ENCODE measurements around the gene PDGFD. TPM values are rescaled to one million over a fixed set of nuclear protein-coding genes. Genes with fewer than 3 reads are reported as not detected.

PDGFD gene
- total RNA-seq, 1 experiment from 2014 or later, result not detected

DNA sequence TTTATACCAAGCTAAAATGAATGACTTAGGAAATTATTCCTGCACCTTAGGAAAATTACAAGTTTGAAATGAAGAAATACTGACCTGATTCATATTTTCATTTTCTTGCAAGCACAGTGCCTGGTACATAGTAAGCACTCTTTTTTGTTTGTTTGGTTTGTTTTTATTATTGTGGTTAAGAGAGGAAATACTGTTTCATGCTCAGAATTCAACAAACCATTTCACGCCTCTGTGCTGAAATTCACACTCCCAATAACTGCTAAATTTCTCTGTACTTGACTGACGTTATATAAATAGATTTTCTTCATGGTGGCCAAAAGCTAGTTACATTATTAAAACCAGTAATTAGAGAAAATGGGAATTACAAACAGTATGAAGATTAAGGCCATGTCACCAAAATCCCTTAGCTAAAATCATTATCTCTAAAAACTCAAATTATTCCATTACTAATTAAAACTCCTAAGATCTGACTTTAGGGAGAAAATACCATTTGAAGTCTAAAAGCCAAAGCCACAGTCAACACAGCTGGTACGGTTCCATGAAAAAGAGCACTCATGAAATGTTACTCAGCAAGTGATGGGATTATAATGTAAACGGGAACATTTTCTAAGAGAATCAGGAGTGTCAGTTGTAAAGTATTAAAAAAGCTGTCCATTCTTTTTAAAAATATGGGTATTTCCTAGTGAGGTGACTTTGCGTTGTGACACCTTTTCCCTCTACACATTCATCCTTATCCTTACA lies 205.3 kb downstream of the PDGFD start:
- no peak for DNase-seq (ENCODE audit: low read depth)

DNA sequence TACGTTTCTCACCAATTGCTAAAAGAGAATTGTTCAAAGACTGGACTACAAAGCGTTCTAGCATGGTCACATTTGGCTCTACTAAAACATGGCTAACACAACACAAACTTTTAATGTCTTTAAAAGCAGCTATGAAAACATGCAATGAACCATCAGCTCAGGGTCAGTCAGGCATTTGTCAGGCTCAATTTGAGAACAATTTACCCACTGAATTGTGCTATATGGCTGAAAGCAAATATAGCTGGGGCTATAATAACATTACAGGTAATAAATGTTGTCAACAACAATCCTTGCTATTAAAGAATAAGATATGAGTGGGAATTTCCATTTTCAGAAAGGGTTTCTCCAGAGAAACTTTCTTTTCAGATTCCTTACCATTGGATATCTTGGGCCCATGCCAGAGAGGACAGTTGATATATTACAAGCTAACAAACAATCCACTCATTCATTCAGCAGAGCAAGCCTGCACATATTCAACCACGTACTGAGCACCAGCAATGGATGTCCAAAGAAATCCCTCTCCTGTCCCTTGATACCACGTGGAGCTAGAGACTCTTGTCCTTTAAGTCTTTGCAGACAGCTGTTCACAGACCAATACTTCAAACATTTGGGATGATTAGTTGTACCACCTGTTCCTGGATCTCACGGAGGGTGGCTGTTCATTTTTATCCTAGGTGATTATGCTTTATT lies 210.0 kb downstream of the PDGFD start:
- no peak for DNase-seq (ENCODE audit: low read depth)

DNA sequence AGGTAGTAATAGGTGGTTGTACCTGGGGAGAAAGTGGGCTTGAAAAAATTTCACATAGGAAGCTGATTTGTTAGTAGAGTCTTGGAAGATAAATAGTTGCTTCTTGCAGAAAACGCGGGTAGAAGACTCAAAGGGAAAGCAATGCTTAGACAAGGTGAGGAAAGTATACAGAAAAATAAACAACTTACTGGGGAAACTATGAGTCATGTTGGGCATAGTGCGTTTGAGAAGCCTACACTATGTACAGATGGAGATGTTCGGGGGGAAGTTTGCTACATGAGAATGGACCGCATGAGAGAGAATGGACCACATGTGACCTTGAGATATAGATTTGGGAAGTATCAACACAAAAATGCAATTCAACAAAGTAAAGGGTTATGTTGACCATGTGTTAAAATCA lies 214.2 kb downstream of the PDGFD start:
- no peak for DNase-seq (ENCODE audit: low read depth)

DNA sequence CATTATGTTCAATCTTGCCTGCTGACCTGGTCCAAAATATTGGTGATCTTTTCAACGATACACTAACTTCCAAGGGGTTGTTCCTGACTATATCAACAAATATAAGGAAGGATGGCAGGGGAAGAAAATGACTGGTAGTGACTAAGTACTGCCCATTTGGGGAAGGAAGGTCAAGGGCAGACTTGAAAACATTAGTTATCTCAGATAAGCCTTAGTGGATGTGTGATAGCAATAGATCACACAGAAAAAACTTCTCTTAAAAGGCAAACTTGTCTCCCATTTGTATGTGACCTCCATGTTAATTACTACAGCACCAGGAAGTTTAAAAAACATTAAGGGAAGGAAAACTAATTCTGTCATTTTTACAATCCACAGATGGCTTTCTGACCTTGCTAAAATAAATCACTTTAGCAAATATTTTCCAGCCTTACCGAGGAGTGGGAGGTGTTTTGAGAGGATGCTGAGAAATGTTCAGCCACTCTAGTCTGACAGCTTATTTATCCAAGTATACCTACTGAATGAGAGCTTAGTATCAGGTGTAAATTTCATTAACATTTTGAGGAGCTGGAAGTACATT lies 215.7 kb downstream of the PDGFD start:
- DNase-seq (ENCODE audit: low read depth), result no peak

DNA sequence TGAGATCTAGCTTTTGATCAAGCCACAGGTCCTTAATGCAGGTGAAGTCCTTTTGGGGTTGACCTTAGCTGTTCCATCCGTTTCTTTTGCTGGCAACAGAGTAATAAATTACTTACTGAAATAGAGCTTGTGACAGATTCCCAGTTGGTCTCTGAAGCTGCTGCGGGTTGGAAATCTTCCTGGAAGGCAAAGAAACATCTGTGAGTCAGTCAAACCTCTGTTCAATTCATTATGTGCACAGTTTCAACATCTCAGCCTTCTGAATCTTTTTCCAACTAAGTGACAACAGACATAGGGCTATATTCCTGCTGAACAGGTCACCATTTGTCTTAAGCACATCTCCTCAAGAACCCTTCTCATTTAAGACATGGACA lies 216.4 kb downstream of the PDGFD start:
- DNase-seq (ENCODE audit: low read depth), result no peak

DNA sequence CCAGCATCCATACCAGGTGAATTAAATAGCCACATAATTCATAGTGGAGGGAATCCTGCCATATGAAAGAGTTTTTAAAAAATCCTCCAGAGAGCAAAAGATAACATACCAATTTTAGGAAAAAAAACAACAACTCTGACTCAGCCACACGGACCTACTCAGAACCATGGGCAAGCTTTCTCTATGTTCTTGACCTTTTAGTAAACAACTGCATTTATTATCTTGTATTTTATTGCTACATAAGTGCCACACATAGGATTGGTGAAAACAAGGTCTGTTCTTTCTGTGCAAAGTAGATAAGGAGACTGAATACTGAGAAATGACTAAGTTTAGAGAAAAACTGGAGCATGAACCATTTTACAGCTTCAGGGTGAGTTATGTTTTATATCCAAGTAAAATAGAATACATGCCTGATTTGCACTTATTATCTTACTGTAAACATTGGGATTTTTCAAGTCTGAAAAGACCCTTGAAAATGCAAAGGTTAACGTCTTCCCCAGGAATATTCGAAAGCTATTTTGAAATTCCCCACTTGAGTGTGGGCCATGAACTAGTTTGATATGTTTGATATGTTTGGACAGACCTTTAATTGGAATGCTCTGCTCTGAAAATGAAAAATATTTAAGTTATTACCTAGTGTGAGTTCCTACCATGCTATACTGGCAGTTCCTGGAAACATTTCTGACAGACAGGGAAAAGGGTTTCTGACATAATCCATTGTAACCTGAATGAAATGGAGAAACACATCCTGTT lies 217.0 kb downstream of the PDGFD start:
- DNase-seq (ENCODE audit: low read depth), result no peak

DNA sequence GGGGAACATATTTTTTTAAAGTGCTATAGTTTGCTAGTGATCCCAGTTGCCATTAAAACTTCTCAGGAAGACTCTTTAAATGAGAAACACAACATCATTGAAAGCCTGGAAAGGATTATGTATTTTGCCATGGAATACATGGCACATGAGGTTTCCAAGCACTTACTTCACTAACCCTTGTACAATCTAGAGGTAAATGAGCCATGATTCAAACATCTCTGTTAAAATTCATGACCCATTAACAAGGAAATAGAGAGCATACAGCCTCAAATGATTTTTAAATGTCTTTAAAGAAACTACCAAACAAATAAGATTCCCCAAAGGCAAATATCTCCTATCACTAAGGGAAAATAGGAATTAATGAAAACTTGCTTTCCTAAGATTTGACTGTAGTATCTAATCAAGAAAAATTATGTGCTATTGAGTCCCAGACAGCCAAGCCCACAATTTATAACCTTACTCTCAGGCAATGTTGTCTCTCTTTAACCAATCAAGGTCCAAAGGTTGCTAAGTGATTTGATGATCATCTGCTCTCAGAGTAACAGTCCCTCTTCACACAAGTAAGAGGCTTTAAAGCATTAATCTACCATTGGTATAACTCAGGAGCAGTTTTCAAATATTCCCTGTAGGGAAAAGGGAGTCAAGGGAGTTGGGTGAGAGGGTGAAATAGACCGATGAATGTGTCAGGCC lies 219.6 kb downstream of the PDGFD start:
- no peak for DNase-seq (ENCODE audit: low read depth)

DNA sequence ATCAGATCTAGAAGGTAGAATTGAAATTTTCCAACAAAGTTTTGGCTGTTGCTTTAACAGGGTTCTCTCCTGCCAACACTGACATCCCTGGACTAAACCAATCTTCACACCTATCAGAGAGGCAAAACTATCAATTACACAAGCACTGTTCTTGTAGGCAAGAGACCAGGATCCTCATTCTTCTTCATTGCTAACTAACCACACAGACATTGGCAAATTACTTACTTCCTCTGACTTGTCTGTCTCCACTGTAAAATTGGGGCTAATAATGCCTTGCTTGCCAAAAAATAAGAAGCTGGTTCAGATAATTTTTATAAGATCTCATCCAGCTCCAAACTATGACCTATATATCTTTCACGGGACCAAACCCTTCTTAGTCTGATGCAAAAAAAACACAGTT lies 221.3 kb downstream of the PDGFD start:
- no peak for DNase-seq (ENCODE audit: low read depth)

DNA sequence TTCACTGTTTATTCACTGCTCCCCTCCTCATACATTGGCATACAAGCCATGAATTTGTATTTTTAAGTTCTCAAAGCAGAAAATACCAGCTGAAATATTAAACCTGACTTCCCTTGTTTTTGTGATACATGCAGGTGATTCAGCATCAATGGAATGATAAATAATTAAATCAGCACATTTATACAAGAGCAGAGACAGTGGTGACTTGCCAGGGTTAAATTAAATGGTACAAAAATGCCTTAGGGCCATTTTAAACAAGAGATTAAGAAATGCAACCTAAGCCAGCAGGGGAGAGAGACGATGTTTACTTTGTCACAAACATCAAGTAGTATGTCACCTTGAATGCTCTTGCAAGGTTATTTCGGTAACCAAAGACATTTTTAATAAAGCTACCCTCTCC lies 223.4 kb downstream of the PDGFD start:
- DNase-seq (ENCODE audit: low read depth), result no peak

DNA sequence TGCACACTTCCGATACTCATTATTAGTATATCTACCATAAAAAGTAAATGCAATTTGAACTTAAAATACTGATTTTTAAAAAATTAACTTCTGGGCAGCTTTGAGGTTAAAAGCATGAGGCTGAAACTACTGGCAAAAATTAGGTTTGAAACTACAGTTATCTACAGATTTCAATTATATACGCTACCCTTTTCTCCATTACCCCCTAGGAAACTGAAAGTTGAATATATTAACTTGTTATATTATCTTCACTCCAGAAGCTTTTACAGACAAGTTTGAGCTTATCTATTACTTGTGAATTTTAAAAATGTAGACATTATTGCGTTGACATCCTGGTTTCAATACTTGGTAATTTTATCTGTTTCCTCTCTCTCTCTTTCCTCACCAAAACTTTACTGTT lies 224.3 kb downstream of the PDGFD start:
- no peak for DNase-seq (ENCODE audit: low read depth)

DNA sequence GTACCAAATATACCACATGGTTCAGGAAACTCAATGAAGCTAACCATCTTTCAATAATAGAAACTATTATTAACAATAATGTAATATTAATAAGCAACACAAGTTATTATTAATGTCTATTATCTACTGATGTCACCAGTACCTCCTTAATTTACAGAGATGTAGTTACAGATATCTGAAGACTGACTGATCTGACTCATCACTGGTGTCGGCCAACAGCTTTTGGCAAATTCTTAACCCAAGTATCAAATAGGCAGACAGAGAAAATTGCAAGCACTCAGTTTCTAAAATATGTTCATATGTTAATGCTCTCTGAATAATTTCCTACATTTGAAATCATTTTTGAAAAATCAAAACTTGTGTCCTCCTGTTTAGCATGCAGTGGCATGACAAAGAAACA lies 227.9 kb downstream of the PDGFD start:
- DNase-seq (ENCODE audit: low read depth), result no peak

DNA sequence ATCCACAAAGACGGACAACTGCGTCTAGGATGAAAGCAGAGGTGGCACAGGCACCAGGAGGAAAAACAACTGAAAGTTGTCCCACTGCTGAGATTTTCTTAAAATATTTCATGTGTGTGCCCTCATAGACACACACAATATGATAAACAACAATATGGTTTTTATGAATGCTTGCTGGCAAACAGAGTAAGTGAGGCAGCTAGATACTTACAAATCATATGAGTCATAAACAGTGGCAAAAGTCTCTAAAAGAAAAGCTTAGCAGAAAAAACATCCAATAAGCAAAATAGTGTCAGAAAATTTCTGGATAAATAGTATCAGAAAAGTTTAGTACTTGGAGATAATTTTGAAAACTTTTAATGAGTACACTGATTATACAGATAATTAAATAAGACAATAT lies 228.7 kb downstream of the PDGFD start:
- no peak for DNase-seq (ENCODE audit: low read depth)

DNA sequence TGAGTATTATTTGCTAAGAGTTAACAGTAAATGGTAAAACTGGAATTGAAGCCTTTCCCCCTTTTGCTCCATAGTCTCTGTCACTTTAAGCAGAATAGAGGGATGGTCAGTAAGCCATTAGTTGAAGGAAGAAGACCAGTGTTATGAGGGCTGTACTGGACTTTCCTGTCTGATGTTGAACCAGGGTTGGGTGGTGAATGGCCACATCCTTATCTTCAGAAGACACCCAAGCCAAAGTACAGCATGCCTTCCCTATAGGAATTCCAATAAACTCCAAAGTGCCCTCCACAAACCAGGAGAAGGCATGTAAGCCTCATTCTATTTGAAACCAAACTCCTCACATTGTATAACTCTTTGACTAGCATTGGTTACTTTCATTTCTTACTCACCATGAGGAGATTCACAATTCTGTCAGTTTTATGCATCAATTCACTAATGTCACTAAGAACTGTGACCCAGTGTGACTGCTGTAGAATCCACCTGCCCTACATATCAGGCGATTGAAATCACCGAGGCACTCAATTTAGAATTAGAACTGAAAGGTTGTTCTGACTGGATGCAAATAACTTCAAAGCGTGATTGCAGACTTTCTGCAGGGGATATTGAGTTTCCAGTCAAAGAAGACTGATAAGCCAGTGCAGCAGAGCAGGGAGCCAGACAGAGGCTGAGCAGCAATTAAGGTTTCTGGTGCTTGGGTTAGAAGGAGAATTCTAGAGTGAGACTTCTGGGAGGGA lies 234.6 kb downstream of the PDGFD start:
- no peak for DNase-seq (ENCODE audit: low read depth)

DNA sequence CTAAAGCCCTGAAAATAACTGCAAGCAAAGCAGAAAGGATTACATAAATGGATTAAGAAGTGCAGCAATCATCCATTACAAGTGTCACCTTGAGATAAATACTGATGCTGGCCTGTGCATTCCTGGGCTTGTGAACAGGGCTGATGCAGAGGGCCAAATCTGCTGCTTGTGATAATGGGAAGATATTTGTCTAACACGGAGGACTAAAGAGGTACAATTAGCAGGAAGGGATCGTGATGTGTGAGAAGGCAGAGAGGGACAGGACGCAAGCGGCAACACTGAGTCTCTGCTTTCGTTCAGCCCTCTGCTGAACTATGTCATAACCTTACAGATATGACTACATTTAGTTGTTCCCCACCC lies 235.2 kb downstream of the PDGFD start:
- no peak for DNase-seq (ENCODE audit: low read depth)

DNA sequence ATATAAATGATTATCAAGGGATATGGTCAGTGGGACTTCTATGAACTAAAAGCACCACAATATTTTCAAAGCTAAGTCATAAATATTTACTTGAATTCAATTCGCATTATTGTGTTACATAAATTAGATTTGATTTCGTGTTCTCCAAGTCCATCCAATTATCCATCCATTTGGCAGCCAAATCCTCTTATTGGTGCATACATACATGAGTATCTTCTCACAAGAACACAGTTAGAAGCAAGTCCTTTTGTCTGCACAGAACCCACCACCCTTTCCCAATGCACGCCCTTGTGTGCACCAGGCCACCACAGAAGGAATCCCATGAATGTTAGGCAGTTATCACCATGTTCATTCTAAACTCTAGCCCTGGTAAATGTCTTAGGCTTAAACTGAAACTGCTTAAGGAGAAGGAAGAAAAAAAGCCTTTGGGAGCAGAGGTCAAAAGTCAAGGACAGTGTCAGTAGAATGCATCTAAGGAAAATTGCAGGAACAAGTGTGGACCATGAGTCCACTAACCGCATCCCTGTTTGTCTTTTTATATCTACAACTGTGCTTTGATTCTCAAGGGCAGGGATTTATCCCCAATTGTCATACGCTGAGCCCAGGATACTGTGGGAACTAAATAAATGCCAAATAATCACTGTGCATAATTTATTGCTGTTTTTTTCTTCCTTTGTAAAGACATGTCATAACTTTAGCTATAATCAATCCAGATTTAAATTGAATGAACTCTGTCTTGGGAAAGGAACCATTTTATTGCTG lies 235.7 kb downstream of the PDGFD start:
- DNase-seq (ENCODE audit: low read depth), result no peak

DNA sequence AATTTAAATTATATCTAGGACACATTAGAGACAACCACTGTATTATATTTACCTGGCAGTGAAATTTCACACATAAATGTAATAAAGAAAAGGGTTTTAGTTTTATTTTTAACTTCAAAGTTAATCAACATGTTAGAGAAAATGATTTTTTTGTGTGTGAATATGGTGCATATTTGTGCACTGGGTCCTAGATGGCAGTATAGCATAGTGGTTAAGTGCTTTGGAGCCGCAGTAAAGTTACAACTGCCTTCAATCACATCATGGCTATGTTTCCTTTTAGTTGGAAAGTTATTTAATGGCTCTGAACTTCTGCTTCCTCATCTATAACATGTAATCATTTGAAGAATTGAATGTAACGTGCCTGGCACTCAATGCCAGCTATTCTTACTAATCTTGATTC lies 236.4 kb downstream of the PDGFD start:
- no peak for DNase-seq (ENCODE audit: low read depth)

DNA sequence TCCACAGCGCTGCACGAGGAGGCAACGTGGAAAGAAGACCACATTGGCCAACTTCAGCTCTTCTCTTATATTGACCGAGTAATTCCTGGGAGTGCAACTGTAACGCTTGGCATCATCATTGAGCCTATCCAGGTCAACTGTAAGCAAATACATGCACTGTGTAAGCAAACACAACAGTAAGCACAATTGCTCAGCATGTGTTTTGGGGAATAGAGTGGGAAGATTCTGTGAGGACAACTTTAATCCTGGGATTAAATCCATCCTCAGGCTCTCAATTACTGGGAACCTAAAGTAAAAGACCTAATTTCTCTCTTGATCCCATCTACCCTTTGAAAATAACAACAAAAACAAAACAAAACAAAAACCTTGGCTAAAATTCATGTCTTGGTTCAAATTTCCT lies 237.0 kb downstream of the PDGFD start:
- DNase-seq (ENCODE audit: low read depth), result no peak

DNA sequence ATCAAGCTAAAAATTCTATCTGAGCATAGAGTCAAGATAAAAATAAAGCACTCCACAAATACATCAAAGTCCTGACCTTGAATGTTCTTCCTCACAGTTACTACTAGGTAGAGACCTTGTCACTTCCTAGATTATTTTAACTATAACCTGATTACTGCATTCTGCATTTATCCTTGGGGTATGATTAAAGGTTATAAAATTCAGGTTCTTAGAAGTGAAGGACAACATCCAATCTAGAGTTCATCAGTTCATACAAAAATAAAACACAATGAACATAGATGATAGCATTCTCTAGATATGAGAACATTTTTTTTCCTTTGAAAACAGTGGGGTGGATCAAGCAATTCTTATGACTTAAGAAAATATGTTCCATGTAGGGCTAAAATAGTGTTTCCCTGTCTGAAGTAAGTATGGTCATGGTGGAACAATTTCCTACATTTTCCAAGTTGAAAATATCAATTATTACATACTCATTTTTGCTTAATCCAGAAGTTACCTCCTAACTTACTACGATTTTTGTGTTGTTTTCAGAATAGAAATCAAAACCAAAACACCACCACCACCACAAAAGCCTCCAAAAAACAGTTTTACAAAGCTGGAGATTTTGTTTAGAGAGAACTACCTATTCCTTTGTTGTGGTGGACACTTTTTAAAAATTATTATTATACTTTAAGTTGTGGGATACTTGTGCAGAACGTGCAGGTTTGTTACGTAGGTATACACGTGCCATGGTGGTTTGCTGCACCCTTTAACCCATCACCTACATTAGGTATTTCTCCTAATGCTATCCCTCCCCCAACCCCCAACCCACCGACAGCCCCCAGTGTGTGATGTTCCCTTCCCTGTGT lies 239.6 kb downstream of the PDGFD start:
- DNase-seq (ENCODE audit: low read depth), result no peak

DNA sequence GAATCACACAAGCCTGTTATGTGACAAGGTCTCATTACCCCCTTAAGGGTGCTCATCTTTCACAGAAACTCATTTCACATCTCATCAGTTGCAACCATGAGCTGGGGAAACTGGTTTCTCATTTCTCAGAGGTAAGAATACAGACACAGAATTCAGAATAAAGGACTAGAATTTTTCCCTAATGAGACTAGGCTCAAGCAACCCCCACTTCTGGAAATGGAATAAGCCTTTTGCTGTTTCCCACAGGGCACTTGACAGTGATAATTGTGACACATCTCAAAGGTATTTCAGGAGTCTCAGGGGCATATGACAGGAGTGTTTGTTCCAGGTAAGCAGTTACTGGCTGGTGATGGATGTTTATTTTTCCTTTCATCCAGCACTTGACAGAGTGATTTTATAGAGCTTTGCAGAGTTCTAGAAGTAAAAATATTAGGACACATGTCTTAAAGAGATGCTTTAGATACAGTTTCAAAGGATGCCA lies 240.5 kb downstream of the PDGFD start:
- DNase-seq (ENCODE audit: low read depth), result no peak

DNA sequence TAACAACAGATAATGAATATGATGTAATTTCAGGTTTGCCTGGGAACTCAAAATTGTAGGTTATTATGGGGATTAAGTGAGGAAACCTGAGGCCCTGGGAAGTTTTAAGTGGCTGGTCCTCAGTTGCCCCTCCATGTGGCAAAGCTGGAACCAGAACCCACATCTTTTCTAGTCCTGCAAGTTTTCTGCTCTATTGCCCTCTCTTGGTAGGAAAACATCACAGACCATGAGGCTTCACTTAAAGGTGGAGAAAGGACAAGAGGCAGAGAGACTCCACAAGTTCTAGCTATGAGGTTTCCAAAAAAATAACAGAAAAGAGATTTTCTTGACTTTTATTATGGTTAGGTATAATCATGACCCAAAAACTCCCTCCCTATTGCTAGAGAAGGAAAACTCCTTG lies 243.0 kb downstream of the PDGFD start:
- DNase-seq (ENCODE audit: low read depth), result no peak
